HepG2 (cell line): ENCODE data around the gene NYNRIN. TPM values are rescaled to one million over a fixed set of nuclear protein-coding genes. Genes with fewer than 3 reads are reported as not detected.
A peak's percentile ranks its signal among the peaks of the same experiment; 100 is the strongest.

Source experiments
- EEA1 ChIP-seq: sonication (generic); formaldehyde crosslinking; IDR thresholded peaks from 2 replicates; pipeline ENCODE4 v1.5.1; 2020; ENCODE audit warnings: mild to moderate bottlenecking, missing genetic modification reagents, borderline replicate concordance
- FOXA3 ChIP-seq: IDR thresholded peaks from 2 replicates; pipeline ENCODE4 v1.6.1; 2016; ENCODE audit warnings: missing genetic modification reagents, missing compliant biosample characterization
- GABPB1 ChIP-seq: IDR thresholded peaks from 2 replicates; pipeline ENCODE4 v1.6.1; 2016; ENCODE audit warnings: mild to moderate bottlenecking, missing genetic modification reagents, moderate library complexity, missing compliant biosample characterization
- MTF2 ChIP-seq: sonication (generic); formaldehyde crosslinking; IDR thresholded peaks from 2 replicates; pipeline ENCODE4 v1.5.0; 2020; ENCODE audit warnings: missing genetic modification reagents, borderline replicate concordance
- NR3C1 ChIP-seq: sonication (generic); formaldehyde crosslinking; IDR thresholded peaks from 2 replicates; pipeline ENCODE4 v1.4.0; 2020; ENCODE audit warnings: missing genetic modification reagents
- RCOR2 ChIP-seq: IDR thresholded peaks from 2 replicates; pipeline ENCODE4 v1.6.1; 2016; ENCODE audit warnings: missing biosample characterization, missing genetic modification reagents
- ZNF264 ChIP-seq: sonication (generic); formaldehyde crosslinking; IDR thresholded peaks from 2 replicates; pipeline ENCODE4 v1.4.0; 2020; ENCODE audit warnings: missing genetic modification reagents
- ZNF292 ChIP-seq: sonication (generic); formaldehyde crosslinking; IDR thresholded peaks from 2 replicates; pipeline ENCODE4 v1.8.1; 2022; ENCODE audit warnings: mild to moderate bottlenecking, low read depth, missing genetic modification reagents, borderline replicate concordance
- ZNF296 ChIP-seq: sonication (generic); formaldehyde crosslinking; conservative IDR thresholded peaks from 2 replicates; pipeline ENCODE4 v1.5.0; 2020; ENCODE audit warnings: mild to moderate bottlenecking, missing genetic modification reagents
- ZSCAN22 ChIP-seq: sonication (generic); formaldehyde crosslinking; IDR thresholded peaks from 2 replicates; pipeline ENCODE4 v1.4.0; 2020; ENCODE audit warnings: mild to moderate bottlenecking, missing genetic modification reagents
- ZSCAN29 ChIP-seq: sonication (generic); formaldehyde crosslinking; conservative IDR thresholded peaks from 2 replicates; pipeline ENCODE4 v1.4.0; 2020; ENCODE audit warnings: mild to moderate bottlenecking, missing genetic modification reagents
- polyA plus RNA-seq, 8 experiments: library from polyadenylated mRNA; depleted of rRNA in 3 of 8; stranded (reverse) in 7 of 8; unstranded in 1 of 8; fragments of >200 nt; fragmentation: Illumina TruSeq in 4 of 8; extraction: Trizol in 4 of 8; gene quantifications; 2 replicates each; pipeline versions ENCODE4 v1.2.1 to v1.2.3, GENCODE V29; 2011 to 2016; ENCODE audit warnings: low read depth in 4 of 8, missing spikeins in 1 of 8, mixed read lengths in 1 of 8; ENCODE audit not compliant: insufficient read depth in 1 of 8
- total RNA-seq, 5 experiments: library from RNA; depleted of rRNA; stranded (reverse); fragments of >200 nt; fragmentation: Illumina TruSeq; extraction: Trizol; gene quantifications; 2 replicates each; pipeline ENCODE4 v1.2.3, GENCODE V29; 2016; ENCODE audit warnings: low read depth in 1 of 5
- TF ChIP-seq, protein P1 (sequence below): sonication (generic); formaldehyde crosslinking; IDR thresholded peaks from 2 replicates; pipeline ENCODE4 v1.4.0; 2020; ENCODE audit warnings: mild to moderate bottlenecking, missing genetic modification reagents
- TF ChIP-seq, protein P2 (sequence below): sonication (generic); formaldehyde crosslinking; IDR thresholded peaks from 2 replicates; pipeline ENCODE4 v1.5.1; 2020; ENCODE audit warnings: missing genetic modification reagents, mild to moderate bottlenecking, borderline replicate concordance
- TF ChIP-seq, protein P3 (sequence below): sonication (generic); formaldehyde crosslinking; IDR thresholded peaks from 2 replicates; pipeline ENCODE4 v1.9.0; 2022; ENCODE audit warnings: low read depth, missing genetic modification reagents
- TF ChIP-seq, protein P4 (sequence below): sonication (generic); formaldehyde crosslinking; IDR thresholded peaks from 2 replicates; pipeline ENCODE4 v1.4.0; 2020; ENCODE audit warnings: mild to moderate bottlenecking, missing genetic modification reagents
- TF ChIP-seq, protein P5 (sequence below): sonication (generic); formaldehyde crosslinking; IDR thresholded peaks from 2 replicates; pipeline ENCODE4 v1.4.0; 2020; ENCODE audit warnings: missing genetic modification reagents
- TF ChIP-seq, protein P6 (sequence below): sonication (generic); formaldehyde crosslinking; IDR thresholded peaks from 2 replicates; pipeline ENCODE4 v1.4.0; 2020; ENCODE audit warnings: missing genetic modification reagents, borderline replicate concordance

The NYNRIN gene
- total and polyA plus RNA-seq, 2 of the 13 experiments (the other 11 are each of a cell fraction or from before 2014, with no cell fraction given), result 0.63 to 1.1 TPM

DNA sequence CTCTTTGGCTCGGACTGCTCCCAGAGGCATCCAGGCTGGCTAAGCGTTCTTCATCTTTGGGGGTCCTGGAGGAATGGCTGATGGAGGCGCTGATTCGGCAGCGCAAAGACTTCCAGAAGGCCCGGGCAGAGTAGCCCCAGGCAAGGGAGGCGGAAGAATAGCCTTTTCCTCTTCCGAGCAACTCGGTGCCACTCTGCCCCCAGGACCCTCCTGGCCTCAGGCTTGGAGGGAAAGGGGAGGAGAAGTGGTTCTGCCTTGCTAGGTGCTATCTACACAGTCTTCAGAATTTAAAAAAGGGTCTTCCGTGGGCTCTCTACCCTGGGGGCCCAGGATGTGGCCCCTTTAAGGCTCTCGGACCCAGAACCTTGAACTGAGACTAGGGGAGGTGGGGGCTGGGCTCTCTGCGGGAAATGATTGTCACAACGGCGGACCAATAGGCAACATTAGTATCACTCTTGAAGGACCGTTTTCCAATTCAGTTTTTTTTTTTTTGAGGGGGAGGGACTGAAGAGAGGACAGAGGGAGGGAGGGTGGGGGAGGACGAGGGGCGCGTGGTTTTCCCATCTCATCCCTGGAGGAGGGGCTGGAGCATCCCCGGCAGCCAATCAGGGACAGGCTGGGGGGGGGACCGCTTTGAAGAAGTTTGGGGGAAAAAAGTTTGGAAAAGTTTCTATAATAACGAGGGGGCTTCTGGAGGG, 31.1 kb upstream of the NYNRIN start, which contains the start of gene NFATC4 (continued):
- TF ChIP-seq, protein P1, sequence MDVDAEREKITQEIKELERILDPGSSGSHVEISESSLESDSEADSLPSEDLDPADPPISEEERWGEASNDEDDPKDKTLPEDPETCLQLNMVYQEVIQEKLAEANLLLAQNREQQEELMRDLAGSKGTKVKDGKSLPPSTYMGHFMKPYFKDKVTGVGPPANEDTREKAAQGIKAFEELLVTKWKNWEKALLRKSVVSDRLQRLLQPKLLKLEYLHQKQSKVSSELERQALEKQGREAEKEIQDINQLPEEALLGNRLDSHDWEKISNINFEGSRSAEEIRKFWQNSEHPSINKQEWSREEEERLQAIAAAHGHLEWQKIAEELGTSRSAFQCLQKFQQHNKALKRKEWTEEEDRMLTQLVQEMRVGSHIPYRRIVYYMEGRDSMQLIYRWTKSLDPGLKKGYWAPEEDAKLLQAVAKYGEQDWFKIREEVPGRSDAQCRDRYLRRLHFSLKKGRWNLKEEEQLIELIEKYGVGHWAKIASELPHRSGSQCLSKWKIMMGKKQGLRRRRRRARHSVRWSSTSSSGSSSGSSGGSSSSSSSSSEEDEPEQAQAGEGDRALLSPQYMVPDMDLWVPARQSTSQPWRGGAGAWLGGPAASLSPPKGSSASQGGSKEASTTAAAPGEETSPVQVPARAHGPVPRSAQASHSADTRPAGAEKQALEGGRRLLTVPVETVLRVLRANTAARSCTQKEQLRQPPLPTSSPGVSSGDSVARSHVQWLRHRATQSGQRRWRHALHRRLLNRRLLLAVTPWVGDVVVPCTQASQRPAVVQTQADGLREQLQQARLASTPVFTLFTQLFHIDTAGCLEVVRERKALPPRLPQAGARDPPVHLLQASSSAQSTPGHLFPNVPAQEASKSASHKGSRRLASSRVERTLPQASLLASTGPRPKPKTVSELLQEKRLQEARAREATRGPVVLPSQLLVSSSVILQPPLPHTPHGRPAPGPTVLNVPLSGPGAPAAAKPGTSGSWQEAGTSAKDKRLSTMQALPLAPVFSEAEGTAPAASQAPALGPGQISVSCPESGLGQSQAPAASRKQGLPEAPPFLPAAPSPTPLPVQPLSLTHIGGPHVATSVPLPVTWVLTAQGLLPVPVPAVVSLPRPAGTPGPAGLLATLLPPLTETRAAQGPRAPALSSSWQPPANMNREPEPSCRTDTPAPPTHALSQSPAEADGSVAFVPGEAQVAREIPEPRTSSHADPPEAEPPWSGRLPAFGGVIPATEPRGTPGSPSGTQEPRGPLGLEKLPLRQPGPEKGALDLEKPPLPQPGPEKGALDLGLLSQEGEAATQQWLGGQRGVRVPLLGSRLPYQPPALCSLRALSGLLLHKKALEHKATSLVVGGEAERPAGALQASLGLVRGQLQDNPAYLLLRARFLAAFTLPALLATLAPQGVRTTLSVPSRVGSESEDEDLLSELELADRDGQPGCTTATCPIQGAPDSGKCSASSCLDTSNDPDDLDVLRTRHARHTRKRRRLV (CRISPR knock-in tag), result peak; percentile 12; the same call in 1 of the 2 replicates
- TF ChIP-seq ZNF292 (CRISPR knock-in tag) (no peak), ZSCAN29 (CRISPR knock-in tag) (no peak), MTF2 (CRISPR knock-in tag) (peak; percentile 27), EEA1 (CRISPR knock-in tag) (0 out of 2 replicates have a peak, but pooled peaks have one; percentile 71), NR3C1 (peak; percentile 53; the same call in 1 of the 2 replicates), ZNF296 (no peak), RCOR2 (CRISPR knock-in tag) (peak; percentile 67; the same call in 1 of the 2 replicates), ZSCAN22 (no peak), FOXA3 (CRISPR knock-in tag) (no peak), GABPB1 (CRISPR knock-in tag) (0 out of 2 replicates have a peak, but pooled peaks have one; percentile 10), ZNF264 (CRISPR knock-in tag) (no peak)
- TF ChIP-seq, protein P2, sequence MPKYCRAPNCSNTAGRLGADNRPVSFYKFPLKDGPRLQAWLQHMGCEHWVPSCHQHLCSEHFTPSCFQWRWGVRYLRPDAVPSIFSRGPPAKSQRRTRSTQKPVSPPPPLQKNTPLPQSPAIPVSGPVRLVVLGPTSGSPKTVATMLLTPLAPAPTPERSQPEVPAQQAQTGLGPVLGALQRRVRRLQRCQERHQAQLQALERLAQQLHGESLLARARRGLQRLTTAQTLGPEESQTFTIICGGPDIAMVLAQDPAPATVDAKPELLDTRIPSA (CRISPR knock-in tag), result no peak
- TF ChIP-seq, protein P3, sequence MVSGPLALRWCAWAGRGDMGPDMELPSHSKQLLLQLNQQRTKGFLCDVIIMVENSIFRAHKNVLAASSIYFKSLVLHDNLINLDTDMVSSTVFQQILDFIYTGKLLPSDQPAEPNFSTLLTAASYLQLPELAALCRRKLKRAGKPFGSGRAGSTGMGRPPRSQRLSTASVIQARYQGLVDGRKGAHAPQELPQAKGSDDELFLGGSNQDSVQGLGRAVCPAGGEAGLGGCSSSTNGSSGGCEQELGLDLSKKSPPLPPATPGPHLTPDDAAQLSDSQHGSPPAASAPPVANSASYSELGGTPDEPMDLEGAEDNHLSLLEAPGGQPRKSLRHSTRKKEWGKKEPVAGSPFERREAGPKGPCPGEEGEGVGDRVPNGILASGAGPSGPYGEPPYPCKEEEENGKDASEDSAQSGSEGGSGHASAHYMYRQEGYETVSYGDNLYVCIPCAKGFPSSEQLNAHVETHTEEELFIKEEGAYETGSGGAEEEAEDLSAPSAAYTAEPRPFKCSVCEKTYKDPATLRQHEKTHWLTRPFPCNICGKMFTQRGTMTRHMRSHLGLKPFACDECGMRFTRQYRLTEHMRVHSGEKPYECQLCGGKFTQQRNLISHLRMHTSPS (CRISPR knock-in tag), result no peak
- TF ChIP-seq, protein P4, sequence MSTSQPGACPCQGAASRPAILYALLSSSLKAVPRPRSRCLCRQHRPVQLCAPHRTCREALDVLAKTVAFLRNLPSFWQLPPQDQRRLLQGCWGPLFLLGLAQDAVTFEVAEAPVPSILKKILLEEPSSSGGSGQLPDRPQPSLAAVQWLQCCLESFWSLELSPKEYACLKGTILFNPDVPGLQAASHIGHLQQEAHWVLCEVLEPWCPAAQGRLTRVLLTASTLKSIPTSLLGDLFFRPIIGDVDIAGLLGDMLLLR (CRISPR knock-in tag), result peak; percentile 58; the same call in 1 of the 2 replicates
- TF ChIP-seq, protein P5, sequence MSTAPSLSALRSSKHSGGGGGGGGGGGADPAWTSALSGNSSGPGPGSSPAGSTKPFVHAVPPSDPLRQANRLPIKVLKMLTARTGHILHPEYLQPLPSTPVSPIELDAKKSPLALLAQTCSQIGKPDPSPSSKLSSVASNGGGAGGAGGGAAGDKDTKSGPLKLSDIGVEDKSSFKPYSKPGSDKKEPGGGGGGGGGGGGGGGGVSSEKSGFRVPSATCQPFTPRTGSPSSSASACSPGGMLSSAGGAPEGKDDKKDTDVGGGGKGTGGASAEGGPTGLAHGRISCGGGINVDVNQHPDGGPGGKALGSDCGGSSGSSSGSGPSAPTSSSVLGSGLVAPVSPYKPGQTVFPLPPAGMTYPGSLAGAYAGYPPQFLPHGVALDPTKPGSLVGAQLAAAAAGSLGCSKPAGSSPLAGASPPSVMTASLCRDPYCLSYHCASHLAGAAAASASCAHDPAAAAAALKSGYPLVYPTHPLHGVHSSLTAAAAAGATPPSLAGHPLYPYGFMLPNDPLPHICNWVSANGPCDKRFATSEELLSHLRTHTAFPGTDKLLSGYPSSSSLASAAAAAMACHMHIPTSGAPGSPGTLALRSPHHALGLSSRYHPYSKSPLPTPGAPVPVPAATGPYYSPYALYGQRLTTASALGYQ (CRISPR knock-in tag), result no peak
- TF ChIP-seq, protein P6, sequence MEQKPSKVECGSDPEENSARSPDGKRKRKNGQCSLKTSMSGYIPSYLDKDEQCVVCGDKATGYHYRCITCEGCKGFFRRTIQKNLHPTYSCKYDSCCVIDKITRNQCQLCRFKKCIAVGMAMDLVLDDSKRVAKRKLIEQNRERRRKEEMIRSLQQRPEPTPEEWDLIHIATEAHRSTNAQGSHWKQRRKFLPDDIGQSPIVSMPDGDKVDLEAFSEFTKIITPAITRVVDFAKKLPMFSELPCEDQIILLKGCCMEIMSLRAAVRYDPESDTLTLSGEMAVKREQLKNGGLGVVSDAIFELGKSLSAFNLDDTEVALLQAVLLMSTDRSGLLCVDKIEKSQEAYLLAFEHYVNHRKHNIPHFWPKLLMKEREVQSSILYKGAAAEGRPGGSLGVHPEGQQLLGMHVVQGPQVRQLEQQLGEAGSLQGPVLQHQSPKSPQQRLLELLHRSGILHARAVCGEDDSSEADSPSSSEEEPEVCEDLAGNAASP, result no peak
